C4-2B (cell line): ENCODE measurements around the gene ZNF124.
"Not testable (repeated sequence)": the region's sequence is repeated elsewhere in the genome, so short reads cannot be mapped to it uniquely, and the experiment has no call there.

Experiments
- H3K27ac ChIP-seq: fragments of 450-650 bp; 2 replicates; pipeline ENCODE4 v1.5.1; 2017
- CTCF ChIP-seq: fragments of 450-650 bp; conservative IDR thresholded peaks from 2 replicates; pipeline ENCODE4 v1.5.1; 2017; ENCODE audit warnings: mild to moderate bottlenecking
- ZFX ChIP-seq: fragments of 450-650 bp; IDR thresholded peaks from 2 replicates; pipeline ENCODE4 v1.6.1; 2017

Gene ZNF124

GRCh38 chr1:247172996-247173395 lies 1.2 kb upstream of the ZNF124 start:
- TF ChIP-seq CTCF (no peak), ZFX (no peak)
- H3K27ac ChIP-seq = no peak overlapping the region

GRCh38 chr1:247171443-247171842 lies 377 bp downstream of the ZNF124 start:
- not testable (repeated sequence) for H3K27ac ChIP-seq

- no peak for TF ChIP-seq ZFX
- TF ChIP-seq CTCF = no peak
- H3K27ac ChIP-seq = no peak overlapping the region
These were observed 6.1 kb downstream of the ZNF124 start for GRCh38 chr1:247165674-247166073.

GRCh38 chr1:247164694-247165093 lies 7.1 kb downstream of the ZNF124 start:
- TF ChIP-seq ZFX = no peak
- no peak for TF ChIP-seq CTCF
- H3K27ac ChIP-seq = no peak overlapping the region

GRCh38 chr1:247156787-247157232 lies 15.0 kb downstream of the ZNF124 start:
- TF ChIP-seq ZFX = no peak
- TF ChIP-seq CTCF = no peak
- H3K27ac ChIP-seq = no peak overlapping the region

- no peak for TF ChIP-seq CTCF
- TF ChIP-seq ZFX = no peak
- no peak overlapping the region for H3K27ac ChIP-seq
These were observed 24.0 kb downstream of the ZNF124 start for GRCh38 chr1:247147781-247148180.

- H3K27ac ChIP-seq = not testable (repeated sequence)
These were observed 24.7 kb downstream of the ZNF124 start for GRCh38 chr1:247147120-247147519.

GRCh38 chr1:247146671-247147070 lies 25.1 kb downstream of the ZNF124 start:
- H3K27ac ChIP-seq = no peak overlapping the region
- peak; percentile 21 for TF ChIP-seq CTCF
- no peak for TF ChIP-seq ZFX

GRCh38 chr1:247145279-247145678 lies 26.5 kb downstream of the ZNF124 start:
- H3K27ac ChIP-seq = no peak overlapping the region
- TF ChIP-seq ZFX = no peak
- TF ChIP-seq CTCF = no peak

- not testable (repeated sequence) for H3K27ac ChIP-seq
These were observed 32.3 kb downstream of the ZNF124 start for GRCh38 chr1:247139557-247139956.
